ENCODE results near the gene NFIA.

Gene NFIA

GRCh38 chr1:61316493-61316892, 234.1 kb downstream of the NFIA start:
- DNase-seq, result no peak

GRCh38 chr1:61318319-61319125, 236.2 kb downstream of the NFIA start:
- DNase-seq, result no peak

GRCh38 chr1:61320575-61320974, 238.2 kb downstream of the NFIA start:
- DNase-seq, result no peak

GRCh38 chr1:61322008-61322744, 239.8 kb downstream of the NFIA start:
- DNase-seq, result no peak

GRCh38 chr1:61322769-61323168, 240.4 kb downstream of the NFIA start:
- no peak for DNase-seq

GRCh38 chr1:61323681-61324328, 241.4 kb downstream of the NFIA start:
- DNase-seq, result no peak

- DNase-seq, result no peak
Observed at GRCh38 chr1:61326713-61327112, 244.4 kb downstream of the NFIA start.

- no peak for DNase-seq
Observed at GRCh38 chr1:61327436-61327835, 245.1 kb downstream of the NFIA start.

GRCh38 chr1:61329556-61329955, 247.2 kb downstream of the NFIA start:
- no peak for DNase-seq

- no peak for DNase-seq
Observed at GRCh38 chr1:61330018-61330417, 247.7 kb downstream of the NFIA start.

- no peak for DNase-seq
Observed at GRCh38 chr1:61330571-61330970, 248.2 kb downstream of the NFIA start.

- no peak for DNase-seq
Observed at GRCh38 chr1:61332196-61332753, 249.9 kb downstream of the NFIA start.

- DNase-seq, result no peak
Observed at GRCh38 chr1:61332796-61333195, 250.4 kb downstream of the NFIA start.

GRCh38 chr1:61334718-61335589, 252.6 kb downstream of the NFIA start:
- DNase-seq, result no peak

- no peak for DNase-seq
Observed at GRCh38 chr1:61337037-61337436, 254.7 kb downstream of the NFIA start.

GRCh38 chr1:61337441-61337951, 255.1 kb downstream of the NFIA start:
- DNase-seq, result no peak

- no peak for DNase-seq
Observed at GRCh38 chr1:61337981-61338848, 255.9 kb downstream of the NFIA start.

GRCh38 chr1:61338899-61339298, 256.5 kb downstream of the NFIA start:
- no peak for DNase-seq

GRCh38 chr1:61341426-61341825, 259.1 kb downstream of the NFIA start:
- no peak for DNase-seq

- DNase-seq, result no peak
Observed at GRCh38 chr1:61343734-61344420, 261.5 kb downstream of the NFIA start.

- no peak for DNase-seq
Observed at GRCh38 chr1:61344696-61345095, 262.3 kb downstream of the NFIA start.

Data from activated CD8-positive, alpha-beta memory T cell treated with anti-CD3 and anti-CD28 coated beads, Interleukin-2, amount 50 U/mL, for 48 hours (primary cell).